ENCODE results near the gene PIEZO1. TPM values are rescaled to one million over a fixed set of nuclear protein-coding genes. Genes with fewer than 3 reads are reported as not detected.

Gene PIEZO1
- total RNA-seq, 1 donor from 2014 or later, result 247 TPM

GRCh38 chr16:88719267-88719932 is 65.6 kb downstream of the PIEZO1 start:
- Histone ChIP-seq H3K9ac (ENCODE audit: low read length) (no peak overlapping the region), H4K20me1 (ENCODE audit: insufficient read depth, low read length) (peaks cover 43% of the 10 kb centered on the region), H3K4me3 (ENCODE audit: insufficient read depth, low read depth, low read length) (no peak overlapping the region), H3K27me3 (ENCODE audit: insufficient read depth, low read length) (no peaks in the 10 kb centered on the region), H3K79me2 (ENCODE audit: insufficient read depth, low read length) (peaks cover 5% of the 10 kb centered on the region), H3K9me3 (ENCODE audit: insufficient read depth, low read depth, low read length) (no peaks in the 10 kb centered on the region), H3K4me2 (ENCODE audit: low read length) (no peak overlapping the region), H3K36me3 (ENCODE audit: insufficient read depth, low read length) (peaks cover 20% of the 10 kb centered on the region), H3K4me1 (ENCODE audit: insufficient read depth, low read length) (no peaks in the 10 kb centered on the region), H3K27ac (ENCODE audit: low read depth, low read length) (no peak overlapping the region), H2AFZ (ENCODE audit: low read depth, low read length) (no peak overlapping the region)
- Mint-ChIP-seq H3K4me1 (ENCODE audit: low read depth, unreplicated experiment) (no peaks in the 10 kb centered on the region), H3K27ac (ENCODE audit: unreplicated experiment) (no peak overlapping the region), H3K9me3 (ENCODE audit: unreplicated experiment) (no peaks in the 10 kb centered on the region), H3K4me3 (ENCODE audit: unreplicated experiment) (no peak overlapping the region), H3K27me3 (ENCODE audit: low read depth, unreplicated experiment) (no peaks in the 10 kb centered on the region), H3K36me3 (ENCODE audit: low read depth, unreplicated experiment) (peaks cover 16% of the 10 kb centered on the region)
- TF ChIP-seq, protein P1, sequence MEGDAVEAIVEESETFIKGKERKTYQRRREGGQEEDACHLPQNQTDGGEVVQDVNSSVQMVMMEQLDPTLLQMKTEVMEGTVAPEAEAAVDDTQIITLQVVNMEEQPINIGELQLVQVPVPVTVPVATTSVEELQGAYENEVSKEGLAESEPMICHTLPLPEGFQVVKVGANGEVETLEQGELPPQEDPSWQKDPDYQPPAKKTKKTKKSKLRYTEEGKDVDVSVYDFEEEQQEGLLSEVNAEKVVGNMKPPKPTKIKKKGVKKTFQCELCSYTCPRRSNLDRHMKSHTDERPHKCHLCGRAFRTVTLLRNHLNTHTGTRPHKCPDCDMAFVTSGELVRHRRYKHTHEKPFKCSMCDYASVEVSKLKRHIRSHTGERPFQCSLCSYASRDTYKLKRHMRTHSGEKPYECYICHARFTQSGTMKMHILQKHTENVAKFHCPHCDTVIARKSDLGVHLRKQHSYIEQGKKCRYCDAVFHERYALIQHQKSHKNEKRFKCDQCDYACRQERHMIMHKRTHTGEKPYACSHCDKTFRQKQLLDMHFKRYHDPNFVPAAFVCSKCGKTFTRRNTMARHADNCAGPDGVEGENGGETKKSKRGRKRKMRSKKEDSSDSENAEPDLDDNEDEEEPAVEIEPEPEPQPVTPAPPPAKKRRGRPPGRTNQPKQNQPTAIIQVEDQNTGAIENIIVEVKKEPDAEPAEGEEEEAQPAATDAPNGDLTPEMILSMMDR (IDR thresholded peaks at IDR 0.05; ENCODE audit: insufficient read depth, low read depth, low read length), result no peak
- no peak for TF ChIP-seq EZH2 (IDR thresholded peaks at IDR 0.05; ENCODE audit: insufficient read depth, low read length)
- FAIRE-seq (no peak), DNase-seq (ENCODE audit: low read depth) (no peak)

DNA sequence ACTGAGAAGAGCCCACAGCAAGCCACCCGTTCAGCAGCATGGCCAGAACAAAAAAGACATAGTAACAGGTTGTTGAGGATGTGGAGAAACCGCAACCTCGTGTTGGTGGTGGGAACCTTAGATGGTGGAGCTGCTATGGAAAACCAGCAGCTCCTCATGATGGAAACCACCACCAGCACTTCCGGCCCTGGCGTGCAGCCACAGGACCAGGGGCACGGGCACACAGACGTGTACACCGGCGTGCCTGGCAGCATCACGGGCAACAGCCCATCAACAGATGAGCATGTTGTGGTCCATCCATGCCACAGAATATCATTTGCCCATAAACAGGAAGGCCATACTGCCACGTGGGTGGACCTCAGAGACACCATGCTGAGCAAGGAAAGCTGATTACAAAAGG is 66.8 kb downstream of the PIEZO1 start:
- no peak overlapping the region for H3K4me3 Mint-ChIP-seq (ENCODE audit: unreplicated experiment)
- H3K36me3 Mint-ChIP-seq (ENCODE audit: low read depth, unreplicated experiment), result peaks cover 16% of the 10 kb centered on the region
- FAIRE-seq (no peak), DNase-seq (ENCODE audit: low read depth) (no peak)
- no peaks in the 10 kb centered on the region for H3K4me1 Mint-ChIP-seq (ENCODE audit: low read depth, unreplicated experiment)
- Histone ChIP-seq H4K20me1 (ENCODE audit: insufficient read depth, low read length) (peaks cover 56% of the 10 kb centered on the region), H2AFZ (ENCODE audit: low read depth, low read length) (no peak overlapping the region), H3K27me3 (ENCODE audit: insufficient read depth, low read length) (no peaks in the 10 kb centered on the region), H3K4me2 (ENCODE audit: low read length) (no peak overlapping the region), H3K9ac (ENCODE audit: low read length) (no peak overlapping the region), H3K4me3 (ENCODE audit: insufficient read depth, low read depth, low read length) (no peak overlapping the region), H3K36me3 (ENCODE audit: insufficient read depth, low read length) (peaks cover 20% of the 10 kb centered on the region), H3K79me2 (ENCODE audit: insufficient read depth, low read length) (peaks cover 10% of the 10 kb centered on the region), H3K4me1 (ENCODE audit: insufficient read depth, low read length) (no peaks in the 10 kb centered on the region), H3K9me3 (ENCODE audit: insufficient read depth, low read depth, low read length) (no peaks in the 10 kb centered on the region), H3K27ac (ENCODE audit: low read depth, low read length) (no peak overlapping the region)
- no peaks in the 10 kb centered on the region for H3K27me3 Mint-ChIP-seq (ENCODE audit: low read depth, unreplicated experiment)
- H3K27ac Mint-ChIP-seq (ENCODE audit: unreplicated experiment), result no peak overlapping the region
- no peaks in the 10 kb centered on the region for H3K9me3 Mint-ChIP-seq (ENCODE audit: unreplicated experiment)
- no peak for TF ChIP-seq EZH2 (IDR thresholded peaks at IDR 0.05; ENCODE audit: insufficient read depth, low read length)
- TF ChIP-seq, protein P1 (IDR thresholded peaks at IDR 0.05; ENCODE audit: insufficient read depth, low read depth, low read length), result no peak

GRCh38 chr16:88716601-88717001 is 68.4 kb downstream of the PIEZO1 start:
- peaks cover 17% of the 10 kb centered on the region for H3K36me3 ChIP-seq (ENCODE audit: insufficient read depth, low read length)
- H3K9ac ChIP-seq (ENCODE audit: low read length), result no peak overlapping the region

More at GRCh38 chr16:88716601-88717001, 68.4 kb downstream of the PIEZO1 start:
- Histone ChIP-seq H3K27me3 (ENCODE audit: insufficient read depth, low read length) (no peaks in the 10 kb centered on the region), H3K4me1 (ENCODE audit: insufficient read depth, low read length) (no peaks in the 10 kb centered on the region), H2AFZ (ENCODE audit: low read depth, low read length) (no peak overlapping the region), H3K4me2 (ENCODE audit: low read length) (no peak overlapping the region), H3K4me3 (ENCODE audit: insufficient read depth, low read depth, low read length) (no peak overlapping the region), H3K79me2 (ENCODE audit: insufficient read depth, low read length) (peaks cover 20% of the 10 kb centered on the region), H3K27ac (ENCODE audit: low read depth, low read length) (no peak overlapping the region), H4K20me1 (ENCODE audit: insufficient read depth, low read length) (peaks cover 62% of the 10 kb centered on the region), H3K9me3 (ENCODE audit: insufficient read depth, low read depth, low read length) (no peaks in the 10 kb centered on the region)
- Mint-ChIP-seq H3K36me3 (ENCODE audit: low read depth, unreplicated experiment) (peaks cover 16% of the 10 kb centered on the region), H3K27ac (ENCODE audit: unreplicated experiment) (no peak overlapping the region), H3K4me3 (ENCODE audit: unreplicated experiment) (no peak overlapping the region), H3K4me1 (ENCODE audit: low read depth, unreplicated experiment) (no peaks in the 10 kb centered on the region), H3K9me3 (ENCODE audit: unreplicated experiment) (no peaks in the 10 kb centered on the region), H3K27me3 (ENCODE audit: low read depth, unreplicated experiment) (no peaks in the 10 kb centered on the region)
- DNase-seq (ENCODE audit: low read depth) (no peak), FAIRE-seq (no peak)
- TF ChIP-seq EZH2 (IDR thresholded peaks at IDR 0.05; ENCODE audit: insufficient read depth, low read length), result no peak
- TF ChIP-seq, protein P1 (IDR thresholded peaks at IDR 0.05; ENCODE audit: insufficient read depth, low read depth, low read length), result no peak

Measured in astrocyte (in vitro differentiated cells and primary cell).